IMR-90 (cell line): ENCODE measurements around the gene CFAP97D2. TPM values are rescaled to one million over a fixed set of nuclear protein-coding genes. Genes with fewer than 3 reads are reported as not detected.

Experiments used
- ATAC-seq: fragments of 200-7000 bp; cut with Tn5 transposase; 2 replicates; pipeline ENCODE4 v1.9.1; 2020; ENCODE audit warnings: low read depth, mild to moderate bottlenecking, moderate library complexity
- BruUV-seq: library from RNA; stranded (reverse); fragments of 400-500 nt; replicated peaks from 2 replicates; lab custom pipeline; 2021; lab: Mats Ljungman, UMichigan
- CTCF ChIA-PET: fragments of 300-600 bp; formaldehyde crosslinking; extraction: SDS; loops from one replicate; lab custom pipeline; 2021; ENCODE audit warnings: antibody characterized with exemption; lab: Yijun Ruan, JAX
- POLR2A ChIA-PET: fragments of 300-600 bp; sonication (Branson Sonifier 250); formaldehyde crosslinking; loops from one replicate; lab custom pipeline; 2022; ENCODE audit warnings: antibody characterized with exemption; ENCODE audit not compliant: unreplicated experiment; lab: Charles Lee
- DNase-seq: peaks from one replicate; pipeline ENCODE4 v3.0.0; 2013
- H2AFZ ChIP-seq: replicated peaks from 2 replicates; pipeline ENCODE3; 2013; ENCODE audit warnings: low read length, mild to moderate bottlenecking; ENCODE audit not compliant: poor library complexity
- H2AK5ac ChIP-seq: 2 replicates; pipeline ENCODE4 v1.6.1; 2013; ENCODE audit warnings: low read depth, low read length, inconsistent platforms
- H2AK9ac ChIP-seq: replicated peaks from 2 replicates; pipeline ENCODE3; 2013; ENCODE audit warnings: mild to moderate bottlenecking, low read depth, low read length, moderate library complexity; ENCODE audit not compliant: poor library complexity
- H2BK120ac ChIP-seq: 2 replicates; pipeline ENCODE4 v1.6.1; 2013; ENCODE audit warnings: low read depth, low read length, inconsistent platforms
- H2BK15ac ChIP-seq: 3 replicates; pipeline ENCODE4 v1.6.1; 2013; ENCODE audit warnings: low read depth, low read length, inconsistent platforms
- H2BK20ac ChIP-seq: 2 replicates; pipeline ENCODE4 v1.6.1; 2013; ENCODE audit warnings: low read depth, mild to moderate bottlenecking, inconsistent platforms, low read length, moderate library complexity
- H2BK5ac ChIP-seq: 2 replicates; pipeline ENCODE4 v1.6.1; 2013; ENCODE audit warnings: mild to moderate bottlenecking, low read depth, low read length, inconsistent platforms; ENCODE audit not compliant: poor library complexity, severe bottlenecking
- H3K14ac ChIP-seq: replicated peaks from 2 replicates; pipeline ENCODE4 v1.6.1; 2013; ENCODE audit warnings: low read depth, low read length, inconsistent platforms
- H3K18ac ChIP-seq: 2 replicates; pipeline ENCODE4 v1.6.1; 2013; ENCODE audit warnings: low read depth, low read length, control low read depth
- H3K23ac ChIP-seq: 2 replicates; pipeline ENCODE4 v1.6.1; 2013; ENCODE audit warnings: low read depth, low read length, inconsistent platforms
- H3K27ac ChIP-seq: 2 replicates; pipeline ENCODE4 v1.5.1; 2013; ENCODE audit warnings: mild to moderate bottlenecking, control low read depth, low read length; ENCODE audit not compliant: insufficient read depth
- H3K27me3 ChIP-seq: 2 replicates; pipeline ENCODE4 v1.6.1; 2013; ENCODE audit warnings: low read length; ENCODE audit not compliant: control insufficient read depth, insufficient read depth
- H3K36me3 ChIP-seq: 2 replicates; pipeline ENCODE4 v1.6.1; 2013; ENCODE audit warnings: low read length, mixed read lengths; ENCODE audit not compliant: control insufficient read depth, insufficient read depth
- H3K4ac ChIP-seq: 2 replicates; pipeline ENCODE4 v1.6.1; 2013; ENCODE audit warnings: low read depth, low read length, inconsistent platforms
- H3K4me1 ChIP-seq: 2 replicates; pipeline ENCODE4 v1.6.1; 2013; ENCODE audit warnings: low read length, mixed read lengths; ENCODE audit not compliant: control insufficient read depth, insufficient read depth
- H3K4me2 ChIP-seq: 2 replicates; pipeline ENCODE4 v1.6.1; 2013; ENCODE audit warnings: low read depth, mild to moderate bottlenecking, control low read depth, low read length, moderate library complexity
- H3K4me3 ChIP-seq: 2 replicates; pipeline ENCODE4 v1.5.1; 2013; ENCODE audit warnings: low read depth, mild to moderate bottlenecking, control low read depth, low read length, moderate library complexity; ENCODE audit not compliant: insufficient read depth
- H3K56ac ChIP-seq: 2 replicates; pipeline ENCODE4 v1.6.1; 2013; ENCODE audit warnings: low read length, inconsistent platforms; ENCODE audit not compliant: insufficient read depth; ENCODE audit errors: extremely low read depth
- H3K79me1 ChIP-seq, 2 experiments: 2 replicates each; pipeline ENCODE4 v1.6.1; 2013; ENCODE audit warnings: low read length in 2 of 2, inconsistent platforms in 1 of 2, low read depth in 1 of 2
- H3K9ac ChIP-seq: 2 replicates; pipeline ENCODE4 v1.6.1; 2013; ENCODE audit warnings: low read depth, low read length, control low read depth
- H3K9me1 ChIP-seq: 2 replicates; pipeline ENCODE4 v1.6.1; 2013; ENCODE audit warnings: low read length, inconsistent platforms; ENCODE audit not compliant: insufficient read depth
- H3K9me3 ChIP-seq: 2 replicates; pipeline ENCODE4 v1.6.1; 2013; ENCODE audit warnings: low read length; ENCODE audit not compliant: control insufficient read depth, insufficient read depth
- H4K20me1 ChIP-seq: 2 replicates; pipeline ENCODE4 v1.6.1; 2013; ENCODE audit warnings: low read length, inconsistent platforms; ENCODE audit not compliant: insufficient read depth
- H4K5ac ChIP-seq: 2 replicates; pipeline ENCODE4 v1.6.1; 2013; ENCODE audit warnings: mild to moderate bottlenecking, low read depth, low read length, control low read depth
- H4K8ac ChIP-seq, 2 experiments: 2 replicates each; pipeline ENCODE4 v1.6.1; 2013; ENCODE audit warnings: low read depth in 2 of 2, low read length in 2 of 2, control low read depth in 1 of 2, inconsistent platforms in 1 of 2
- H4K91ac ChIP-seq: 2 replicates; pipeline ENCODE4 v1.6.1; 2013; ENCODE audit warnings: low read depth, low read length, inconsistent platforms; ENCODE audit not compliant: insufficient read depth
- CHD1 ChIP-seq: IDR thresholded peaks from 2 replicates; pipeline ENCODE4 v1.6.1; 2012; ENCODE audit warnings: low read depth, low read length, improper control_type of control experiment
- MAZ ChIP-seq: IDR thresholded peaks from 2 replicates; pipeline ENCODE4 v1.6.1; 2012; ENCODE audit warnings: low read depth, mild to moderate bottlenecking, low read length, improper control_type of control experiment, moderate library complexity, borderline replicate concordance
- SMC3 ChIP-seq: fragments of 150-350 bp; IDR thresholded peaks from 2 replicates; pipeline ENCODE4 v1.6.1; 2016; ENCODE audit warnings: low read depth, mild to moderate bottlenecking, antibody characterized with exemption, low read length, moderate library complexity
- USF2 ChIP-seq: fragments of 150-350 bp; IDR thresholded peaks from 2 replicates; pipeline ENCODE4 v1.6.1; 2017; ENCODE audit warnings: mild to moderate bottlenecking, antibody characterized with exemption, low read length, low read depth
- WGBS, 2 experiments: methylation state at CpG; one replicate each; pipeline versions ENCODE4 v1.1.5 to v1.1.7; 2013; ENCODE audit warnings: missing lambda C conversion rate in 2 of 2; ENCODE audit not compliant: insufficient read length in 1 of 2; ENCODE audit errors: extremely low coverage in 2 of 2; 5-methylcytosine and 5-hydroxymethylcytosine counted together
- dilution Hi-C: fragments of 300-500 bp; cut with HindIII; formaldehyde crosslinking; loops from one replicate; pipeline ENCODE4 v1.14.3; 2018; ENCODE audit warnings: low sequenced_read_pairs; ENCODE audit not compliant: unreplicated experiment
- in situ Hi-C: fragments of 300-500 bp; cut with MboI; formaldehyde crosslinking; loops from 3 replicates; pipeline ENCODE4 v1.14.3; 2019; ENCODE audit warnings: low sequenced_read_pairs, inconsistent platforms, mixed read lengths
- intact Hi-C: fragments of 100-400 bp; cut with micrococcal nuclease; formaldehyde crosslinking; loops from 2 replicates; pipeline ENCODE4 v1.10.0; 2022
- polyA plus RNA-seq, 3 experiments: library from polyadenylated mRNA; depleted of rRNA; stranded (reverse); fragments of >200 nt; gene quantifications; 2 replicates each; pipeline ENCODE4 v1.2.3, GENCODE V29; 2012; ENCODE audit warnings: low replicate concordance in 1 of 3
- total RNA-seq: library from RNA; depleted of rRNA; stranded (reverse); fragments of >200 nt; gene quantifications from 2 replicates; pipeline ENCODE4 v1.2.3, GENCODE V29; 2012

The CFAP97D2 gene
- total and polyA plus RNA-seq, 2 of the 4 experiments (the other 2 are of a cell fraction): not detected

GRCh38 chr13:114185182-114185971, 6.3 kb downstream of the CFAP97D2 start:
- no peaks in the 10 kb centered on the region for H3K79me1 ChIP-seq
- no peak overlapping the region for H3K18ac ChIP-seq
- no peak overlapping the region for H2BK15ac ChIP-seq
- dilution Hi-C loops: no loop called here
- H4K8ac ChIP-seq: no peak overlapping the region
- peaks cover 1% of the 10 kb centered on the region; the same call in 1 of the 2 replicates for H3K9me1 ChIP-seq
- no peak overlapping the region for H2AK9ac ChIP-seq
- H3K56ac ChIP-seq: no peak overlapping the region
- no peak overlapping the region for H3K23ac ChIP-seq
- intact Hi-C loops: no loop called here
- no peaks in the 10 kb centered on the region for H4K20me1 ChIP-seq
- H3K4me2 ChIP-seq: no peak overlapping the region
- DNase-seq (no peak), ATAC-seq (no peak)
- H2AFZ ChIP-seq: no peak overlapping the region
- no peak overlapping the region for H2BK20ac ChIP-seq
- no peak overlapping the region for H3K4me3 ChIP-seq
- H3K4ac ChIP-seq: no peak overlapping the region
- WGBS, 2 experiments: 77% methylated on average over 9 of the region's 15 CpGs; no CpG with 5 or more reads in 1 of the 2 experiments
- no TSS peak for BruUV-seq
- H2BK120ac ChIP-seq: no peak overlapping the region
- no peaks in the 10 kb centered on the region for H3K4me1 ChIP-seq
- H3K36me3 ChIP-seq: no peaks in the 10 kb centered on the region
- H3K27ac ChIP-seq: no peak overlapping the region
- CTCF ChIA-PET: no interaction called here
- in situ Hi-C loops: no loop called here
- no peak overlapping the region for H2BK5ac ChIP-seq
- peaks cover 18% of the 10 kb centered on the region for H3K9me3 ChIP-seq
- no peak overlapping the region for H3K9ac ChIP-seq
- peaks cover 30% of the 10 kb centered on the region for H3K27me3 ChIP-seq
- H3K14ac ChIP-seq: no peak overlapping the region
- H2AK5ac ChIP-seq: no peak overlapping the region
- POLR2A ChIA-PET: no interaction called here
- no peak overlapping the region for H4K5ac ChIP-seq
- H4K91ac ChIP-seq: no peak overlapping the region
- no peak for TF ChIP-seq CHD1
- no peak for TF ChIP-seq SMC3
- TF ChIP-seq MAZ: no peak
- TF ChIP-seq USF2: no peak
